ENCODE data around the gene SMARCD1.

DNA sequence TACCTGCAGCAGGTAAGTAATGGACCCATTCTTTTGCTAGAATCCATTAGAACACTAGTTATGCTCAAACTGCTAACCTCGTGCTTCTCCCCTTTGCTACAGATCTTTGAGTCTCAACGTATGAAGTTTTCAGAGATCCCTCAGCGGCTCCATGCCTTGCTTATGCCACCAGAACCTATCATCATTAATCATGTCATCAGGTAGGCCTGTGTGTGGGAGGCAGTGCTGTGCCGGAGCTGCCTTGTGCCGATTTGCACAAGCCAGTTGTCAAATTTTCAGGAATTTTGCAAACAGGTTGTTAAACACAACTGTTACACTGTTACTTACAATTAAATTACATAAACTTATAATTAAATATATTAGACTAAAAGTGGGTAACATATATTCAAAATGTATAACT lies 5.2 kb downstream of the SMARCD1 start:
- TF ChIP-seq, protein P1, sequence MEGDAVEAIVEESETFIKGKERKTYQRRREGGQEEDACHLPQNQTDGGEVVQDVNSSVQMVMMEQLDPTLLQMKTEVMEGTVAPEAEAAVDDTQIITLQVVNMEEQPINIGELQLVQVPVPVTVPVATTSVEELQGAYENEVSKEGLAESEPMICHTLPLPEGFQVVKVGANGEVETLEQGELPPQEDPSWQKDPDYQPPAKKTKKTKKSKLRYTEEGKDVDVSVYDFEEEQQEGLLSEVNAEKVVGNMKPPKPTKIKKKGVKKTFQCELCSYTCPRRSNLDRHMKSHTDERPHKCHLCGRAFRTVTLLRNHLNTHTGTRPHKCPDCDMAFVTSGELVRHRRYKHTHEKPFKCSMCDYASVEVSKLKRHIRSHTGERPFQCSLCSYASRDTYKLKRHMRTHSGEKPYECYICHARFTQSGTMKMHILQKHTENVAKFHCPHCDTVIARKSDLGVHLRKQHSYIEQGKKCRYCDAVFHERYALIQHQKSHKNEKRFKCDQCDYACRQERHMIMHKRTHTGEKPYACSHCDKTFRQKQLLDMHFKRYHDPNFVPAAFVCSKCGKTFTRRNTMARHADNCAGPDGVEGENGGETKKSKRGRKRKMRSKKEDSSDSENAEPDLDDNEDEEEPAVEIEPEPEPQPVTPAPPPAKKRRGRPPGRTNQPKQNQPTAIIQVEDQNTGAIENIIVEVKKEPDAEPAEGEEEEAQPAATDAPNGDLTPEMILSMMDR (conservative IDR thresholded peaks at IDR 0.05; ENCODE audit: low read length) = no peak
- TF ChIP-seq EZH2phosphoT487 (IDR thresholded peaks at IDR 0.05; ENCODE audit: borderline replicate concordance) = no peak
